Measurements from ENCODE around the gene R3HDM1. TPM values are rescaled to one million over a fixed set of nuclear protein-coding genes. Genes with fewer than 3 reads are reported as not detected.

R3HDM1 gene
- total and polyA plus RNA-seq, 2 donors (not counting 1 experiment from before 2014, with no cell fraction given), result 12.4 to 33.1 TPM

- Histone ChIP-seq H3K9ac (ENCODE audit: insufficient read depth, low read length) (no peak overlapping the region), H3K9me3 (ENCODE audit: control insufficient read depth, insufficient read depth, low read depth, low read length) (no peaks in the 10 kb centered on the region), H3K4me1 (ENCODE audit: control insufficient read depth, extremely low read depth, insufficient read depth, low read length) (no peaks in the 10 kb centered on the region), H3K79me2 (ENCODE audit: control insufficient read depth, insufficient read depth, low read length) (no peaks in the 10 kb centered on the region), H3K36me3 (ENCODE audit: control insufficient read depth, insufficient read depth, low read length) (peaks cover 1% of the 10 kb centered on the region), H3K4me2 (ENCODE audit: extremely low read depth, insufficient read depth, low read length) (no peak overlapping the region), H3K27me3 (ENCODE audit: control insufficient read depth, insufficient read depth, low read length) (no peaks in the 10 kb centered on the region), H3K4me3 (replicated peaks in 1 of 4; ENCODE audit: control extremely low read depth in 1 of 4, insufficient read depth in 1 of 4, low read depth in 3 of 4, low read length in 4 of 4) (no peak overlapping the region), H2AFZ (ENCODE audit: low read length) (no peak overlapping the region), H4K20me1 (ENCODE audit: control insufficient read depth, extremely low read depth, insufficient read depth, low read length) (no peaks in the 10 kb centered on the region), H3K27ac (ENCODE audit: insufficient read depth, low read length) (no peak overlapping the region)
- TF ChIP-seq EZH2 (IDR thresholded peaks at IDR 0.05; ENCODE audit: low read length, missing control alignments), result no peak
- DNase-seq (ENCODE audit: low read depth in 2 of 2), result peak; percentile 14 to 15
Measured at GRCh38 chr2:135667045-135667444, 135.8 kb downstream of the R3HDM1 start.

- Histone ChIP-seq H3K9me3 (ENCODE audit: control insufficient read depth, insufficient read depth, low read depth, low read length) (no peaks in the 10 kb centered on the region), H3K9ac (ENCODE audit: insufficient read depth, low read length) (no peak overlapping the region), H2AFZ (ENCODE audit: low read length) (no peak overlapping the region), H4K20me1 (ENCODE audit: control insufficient read depth, extremely low read depth, insufficient read depth, low read length) (no peaks in the 10 kb centered on the region), H3K27ac (ENCODE audit: insufficient read depth, low read length) (no peak overlapping the region), H3K79me2 (ENCODE audit: control insufficient read depth, insufficient read depth, low read length) (no peaks in the 10 kb centered on the region), H3K4me2 (ENCODE audit: extremely low read depth, insufficient read depth, low read length) (no peak overlapping the region), H3K4me1 (ENCODE audit: control insufficient read depth, extremely low read depth, insufficient read depth, low read length) (no peaks in the 10 kb centered on the region), H3K27me3 (ENCODE audit: control insufficient read depth, insufficient read depth, low read length) (no peaks in the 10 kb centered on the region), H3K4me3 (replicated peaks in 1 of 4; ENCODE audit: control extremely low read depth in 1 of 4, insufficient read depth in 1 of 4, low read depth in 3 of 4, low read length in 4 of 4) (no peak overlapping the region), H3K36me3 (ENCODE audit: control insufficient read depth, insufficient read depth, low read length) (no peaks in the 10 kb centered on the region)
- no peak for DNase-seq (ENCODE audit: low read depth in 2 of 2)
- TF ChIP-seq EZH2 (IDR thresholded peaks at IDR 0.05; ENCODE audit: low read length, missing control alignments), result no peak
- no peak for TF ChIP-seq CTCF (conservative IDR thresholded peaks at IDR 0.05 in 1 of 2, IDR thresholded peaks at IDR 0.05 in 1 of 2; ENCODE audit: low read depth in 1 of 2, low read length in 2 of 2)
Measured at GRCh38 chr2:135674453-135674852, 143.2 kb downstream of the R3HDM1 start.

GRCh38 chr2:135676031-135676430 is 144.7 kb downstream of the R3HDM1 start:
- Histone ChIP-seq H2AFZ (ENCODE audit: low read length) (no peak overlapping the region), H3K27me3 (ENCODE audit: control insufficient read depth, insufficient read depth, low read length) (no peaks in the 10 kb centered on the region), H3K9me3 (ENCODE audit: control insufficient read depth, insufficient read depth, low read depth, low read length) (no peaks in the 10 kb centered on the region), H3K4me3 (replicated peaks in 1 of 4; ENCODE audit: control extremely low read depth in 1 of 4, insufficient read depth in 1 of 4, low read depth in 3 of 4, low read length in 4 of 4) (no peak overlapping the region), H3K9ac (ENCODE audit: insufficient read depth, low read length) (no peak overlapping the region), H3K79me2 (ENCODE audit: control insufficient read depth, insufficient read depth, low read length) (no peaks in the 10 kb centered on the region), H3K36me3 (ENCODE audit: control insufficient read depth, insufficient read depth, low read length) (no peaks in the 10 kb centered on the region), H3K4me2 (ENCODE audit: extremely low read depth, insufficient read depth, low read length) (no peak overlapping the region), H3K27ac (ENCODE audit: insufficient read depth, low read length) (no peak overlapping the region), H3K4me1 (ENCODE audit: control insufficient read depth, extremely low read depth, insufficient read depth, low read length) (no peaks in the 10 kb centered on the region), H4K20me1 (ENCODE audit: control insufficient read depth, extremely low read depth, insufficient read depth, low read length) (no peaks in the 10 kb centered on the region)
- no peak for TF ChIP-seq EZH2 (IDR thresholded peaks at IDR 0.05; ENCODE audit: low read length, missing control alignments)
- no peak for TF ChIP-seq CTCF (conservative IDR thresholded peaks at IDR 0.05 in 1 of 2, IDR thresholded peaks at IDR 0.05 in 1 of 2; ENCODE audit: low read depth in 1 of 2, low read length in 2 of 2)
- no peak for DNase-seq (ENCODE audit: low read depth in 2 of 2)
